WERI-Rb-1 (cell line): ENCODE results near the gene C17orf100.

Source experiments
- DNase-seq: peaks from one replicate; pipeline ENCODE4 v3.0.0-alpha.2; 2020
- H3K27ac ChIP-seq: fragments of 250-450 bp; sonication (Bioruptor Pico); 2 replicates; pipeline ENCODE4 v1.5.1; 2020; ENCODE audit warnings: mild to moderate bottlenecking, moderate library complexity
- H3K27me3 ChIP-seq: fragments of 250-450 bp; sonication (Bioruptor Pico); 2 replicates; pipeline ENCODE4 v1.5.1; 2021; ENCODE audit warnings: mild to moderate bottlenecking, low read depth, moderate library complexity; ENCODE audit not compliant: insufficient read depth, severe bottlenecking
- H3K36me3 ChIP-seq: fragments of 250-450 bp; sonication (Bioruptor Pico); 2 replicates; pipeline ENCODE4 v1.5.1; 2020; ENCODE audit warnings: mild to moderate bottlenecking, moderate library complexity
- H3K4me3 ChIP-seq: 2 replicates; pipeline ENCODE4 v1.5.1; 2011; ENCODE audit warnings: low read depth, mild to moderate bottlenecking, control low read depth, low read length
- H3K9me3 ChIP-seq: fragments of 250-450 bp; sonication (Bioruptor Pico); 2 replicates; pipeline ENCODE4 v1.5.1; 2021; ENCODE audit warnings: mild to moderate bottlenecking, moderate library complexity; ENCODE audit not compliant: severe bottlenecking
- CTCF ChIP-seq: IDR thresholded peaks from 2 replicates; pipeline ENCODE4 v1.5.1; 2011; ENCODE audit warnings: low read depth, mild to moderate bottlenecking, control low read depth, inconsistent platforms, low read length

C17orf100 gene

GRCh38 chr17:6651354-6651918 lies at the start of gene C17orf100, which contains the start of gene MED31:
Gene C17orf100, plus strand, starts transcription at chr17:6651762. Its CDS starts 152 bp downstream, at chr17:6651914.
Gene MED31, minus strand, starts transcription at chr17:6651605. Its CDS starts 77 bp downstream, at chr17:6651528.
- Histone ChIP-seq H3K27me3 (no peaks in the 10 kb centered on the region), H3K4me3 (peak within 1 kb of the TSS; percentile 86), H3K36me3 (peaks cover 20% of the 10 kb centered on the region), H3K9me3 (peaks cover 3% of the 10 kb centered on the region), H3K27ac (peak within 1 kb of the TSS; percentile 89)
- TF ChIP-seq CTCF, result no peak
- DNase-seq, result peak; percentile 93

- Histone ChIP-seq H3K27ac (no peak overlapping the region), H3K36me3 (peaks cover 64% of the 10 kb centered on the region), H3K27me3 (no peaks in the 10 kb centered on the region), H3K4me3 (no peak overlapping the region), H3K9me3 (no peaks in the 10 kb centered on the region)
- no peak for TF ChIP-seq CTCF
- DNase-seq, result no peak
These were observed 49.4 kb upstream of the C17orf100 start for GRCh38 chr17:6602141-6602540.

- Histone ChIP-seq H3K27me3 (no peaks in the 10 kb centered on the region), H3K4me3 (no peak overlapping the region), H3K36me3 (peaks cover 71% of the 10 kb centered on the region), H3K9me3 (no peaks in the 10 kb centered on the region), H3K27ac (no peak overlapping the region)
- no peak for DNase-seq
- no peak for TF ChIP-seq CTCF
These were observed 47.7 kb upstream of the C17orf100 start for GRCh38 chr17:6603744-6604325.

- H3K36me3 ChIP-seq, result peaks cover 72% of the 10 kb centered on the region
- H3K27ac ChIP-seq, result no peak overlapping the region
- no peaks in the 10 kb centered on the region for H3K27me3 ChIP-seq
- DNase-seq, result no peak
- H3K4me3 ChIP-seq, result no peak overlapping the region
- no peak for TF ChIP-seq CTCF
- no peaks in the 10 kb centered on the region for H3K9me3 ChIP-seq
These were observed 46.4 kb upstream of the C17orf100 start for GRCh38 chr17:6605142-6605541.

- peaks cover 69% of the 10 kb centered on the region for H3K36me3 ChIP-seq
- H3K4me3 ChIP-seq, result no peak overlapping the region
- no peaks in the 10 kb centered on the region for H3K27me3 ChIP-seq
- no peaks in the 10 kb centered on the region for H3K9me3 ChIP-seq
- DNase-seq, result no peak
- no peak for TF ChIP-seq CTCF
- H3K27ac ChIP-seq, result no peak overlapping the region
These were observed 43.2 kb upstream of the C17orf100 start for GRCh38 chr17:6608321-6608720.
